H1 (cell line): Measurements from ENCODE around the gene TBCD. TPM values are rescaled to one million over a fixed set of nuclear protein-coding genes. Genes with fewer than 3 reads are reported as not detected.

ENCODE experiments used
- CTCF ChIA-PET: fragments of 300-600 bp; sonication (Branson Sonifier 250); formaldehyde crosslinking; loops from one replicate; lab custom pipeline; 2021; ENCODE audit not compliant: partially characterized antibody; lab: Charles Lee
- POLR2A ChIA-PET: fragments of 300-600 bp; sonication (Branson Sonifier 250); formaldehyde crosslinking; loops from one replicate; lab custom pipeline; 2021; ENCODE audit warnings: inconsistent platforms; ENCODE audit not compliant: partially characterized antibody; lab: Charles Lee
- DNase-seq, 2 experiments: peaks; one replicate each; pipeline versions ENCODE4 v3.0.0 to v3.0.0-alpha.2; 2010 to 2022; ENCODE audit warnings: low spot score in 2 of 2, low read depth in 1 of 2, mixed read lengths in 1 of 2
- FAIRE-seq: peaks from 2 replicates; lab custom pipeline; 2011; peaks lifted over from hg19 to GRCh38; lab: Jason Lieb, UNC
- H2AFZ ChIP-seq: 2 replicates; pipeline ENCODE4 v1.8.1; 2012; ENCODE audit warnings: low read length, inconsistent platforms
- H2AK5ac ChIP-seq: 2 replicates; pipeline ENCODE4 v1.6.1; 2013; ENCODE audit warnings: low read depth, low read length
- H2BK120ac ChIP-seq: replicated peaks from 2 replicates; pipeline ENCODE3; 2013; ENCODE audit warnings: low read depth, low read length, inconsistent platforms
- H2BK12ac ChIP-seq: 2 replicates; pipeline ENCODE4 v1.6.1; 2013; ENCODE audit warnings: low read depth, low read length
- H2BK15ac ChIP-seq: 2 replicates; pipeline ENCODE4 v1.6.1; 2013; ENCODE audit warnings: low read length
- H2BK20ac ChIP-seq: 2 replicates; pipeline ENCODE4 v1.6.1; 2013; ENCODE audit warnings: low read length
- H2BK5ac ChIP-seq: 2 replicates; pipeline ENCODE4 v1.6.1; 2013; ENCODE audit warnings: low read depth, low read length
- H3K14ac ChIP-seq: 2 replicates; pipeline ENCODE4 v1.6.1; 2013; ENCODE audit warnings: inconsistent platforms; ENCODE audit not compliant: insufficient read length
- H3K18ac ChIP-seq: 2 replicates; pipeline ENCODE4 v1.6.1; 2013; ENCODE audit warnings: low read length; ENCODE audit errors: extremely low read depth
- H3K23ac ChIP-seq: 2 replicates; pipeline ENCODE4 v1.6.1; 2013; ENCODE audit warnings: inconsistent platforms; ENCODE audit not compliant: insufficient read length
- H3K23me2 ChIP-seq: 2 replicates; pipeline ENCODE4 v1.6.1; 2013; ENCODE audit warnings: low read depth, low read length
- H3K27ac ChIP-seq: 2 replicates; pipeline ENCODE4 v1.6.1; 2011; ENCODE audit warnings: low read depth, low read length, inconsistent platforms
- H3K27me3 ChIP-seq, 4 experiments: replicated peaks in 1 of 4; 1 replicate in 1 of 4; 2 replicates in 3 of 4; pipeline versions ENCODE4 v1.6.1 to v1.8.1; 2011 to 2013; ENCODE audit warnings: low read length in 3 of 4, mild to moderate bottlenecking in 3 of 4, inconsistent platforms in 2 of 4, mixed read lengths in 2 of 4, moderate library complexity in 1 of 4; ENCODE audit not compliant: control insufficient read depth in 3 of 4, insufficient read depth in 3 of 4; ENCODE audit errors: extremely low read depth in 1 of 4
- H3K36me3 ChIP-seq, 4 experiments: 2 replicates each; pipeline versions ENCODE4 v1.6.1 to v1.8.1; 2011 to 2013; ENCODE audit warnings: mild to moderate bottlenecking in 4 of 4, low read length in 3 of 4, moderate library complexity in 2 of 4, control low read depth in 1 of 4, inconsistent platforms in 1 of 4; ENCODE audit not compliant: insufficient read depth in 4 of 4, control insufficient read depth in 2 of 4
- H3K4ac ChIP-seq: replicated peaks from 2 replicates; pipeline ENCODE3; 2013; ENCODE audit warnings: low read length, low read depth, mixed read lengths, inconsistent platforms; ENCODE audit not compliant: insufficient read length
- H3K4me1 ChIP-seq, 4 experiments: replicated peaks in 1 of 4; 1 replicate in 1 of 4; 2 replicates in 3 of 4; pipeline versions ENCODE4 v1.6.1 to v1.8.1; 2011 to 2013; ENCODE audit warnings: low read length in 3 of 4, inconsistent platforms in 2 of 4, mixed read lengths in 1 of 4; ENCODE audit not compliant: insufficient read depth in 4 of 4, control insufficient read depth in 3 of 4
- H3K4me2 ChIP-seq, 2 experiments: 2 replicates each; pipeline versions ENCODE4 v1.6.1 to v1.8.1; 2011 to 2013; ENCODE audit warnings: low read depth in 2 of 2, low read length in 2 of 2, control low read depth in 1 of 2, inconsistent platforms in 1 of 2, mild to moderate bottlenecking in 1 of 2; ENCODE audit not compliant: insufficient read depth in 1 of 2
- H3K4me3 ChIP-seq, 4 experiments: fragments of 200-600, 300-600 bp in 1 of 4; sonication (generic), shearing (Covaris generic), sonication (Bioruptor Twin) in 1 of 4; 2 replicates each; pipeline versions ENCODE4 v1.5.1 to v1.8.1; 2011 to 2016; ENCODE audit warnings: low read length in 4 of 4, low read depth in 3 of 4, control low read depth in 2 of 4, inconsistent platforms in 2 of 4, mild to moderate bottlenecking in 2 of 4, mixed read lengths in 1 of 4, moderate library complexity in 1 of 4; ENCODE audit not compliant: insufficient read depth in 2 of 4; ENCODE audit errors: extremely low read depth in 1 of 4
- H3K56ac ChIP-seq: replicated peaks from 2 replicates; pipeline ENCODE3; 2013; ENCODE audit warnings: low read depth, mild to moderate bottlenecking, mixed read lengths, low read length, inconsistent platforms; ENCODE audit not compliant: insufficient read length
- H3K79me1 ChIP-seq: 2 replicates; pipeline ENCODE4 v1.6.1; 2013; ENCODE audit warnings: low read depth, low read length, control low read depth
- H3K79me2 ChIP-seq, 2 experiments: 2 replicates each; pipeline versions ENCODE4 v1.6.1 to v1.8.1; 2012 to 2013; ENCODE audit warnings: low read length in 2 of 2, mild to moderate bottlenecking in 2 of 2, inconsistent platforms in 1 of 2; ENCODE audit not compliant: insufficient read depth in 2 of 2, control insufficient read depth in 1 of 2
- H3K9ac ChIP-seq, 4 experiments: replicated peaks in 1 of 4; 1 replicate in 1 of 4; 2 replicates in 3 of 4; pipeline versions ENCODE4 v1.6.1 to v1.8.1; 2011 to 2013; ENCODE audit warnings: low read depth in 3 of 4, low read length in 3 of 4, control low read depth in 2 of 4, mild to moderate bottlenecking in 2 of 4, moderate library complexity in 2 of 4, inconsistent platforms in 1 of 4; ENCODE audit errors: extremely low read depth in 1 of 4
- H3K9me3 ChIP-seq, 2 experiments: 2 replicates each; pipeline versions ENCODE4 v1.6.1 to v1.8.1; 2012 to 2013; ENCODE audit warnings: mild to moderate bottlenecking in 2 of 2, moderate library complexity in 2 of 2, control low read depth in 1 of 2, inconsistent platforms in 1 of 2, low read depth in 1 of 2, low read length in 1 of 2, mixed read lengths in 1 of 2; ENCODE audit not compliant: insufficient read depth in 2 of 2
- H4K20me1 ChIP-seq, 2 experiments: replicated peaks in 1 of 2; 2 replicates each; pipeline versions ENCODE3 to v1.8.1; 2011 to 2013; ENCODE audit warnings: inconsistent platforms in 2 of 2, low read length in 2 of 2, mild to moderate bottlenecking in 1 of 2; ENCODE audit not compliant: insufficient read depth in 2 of 2, control insufficient read depth in 1 of 2
- H4K5ac ChIP-seq: 2 replicates; pipeline ENCODE4 v1.6.1; 2013; ENCODE audit warnings: low read length, low read depth, mixed read lengths, inconsistent platforms; ENCODE audit not compliant: insufficient read length
- H4K8ac ChIP-seq: 2 replicates; pipeline ENCODE4 v1.8.0; 2013; ENCODE audit warnings: mild to moderate bottlenecking, moderate library complexity, low read length, inconsistent platforms; ENCODE audit not compliant: insufficient read depth; ENCODE audit errors: extremely low read depth
- H4K91ac ChIP-seq: replicated peaks from 2 replicates; pipeline ENCODE3; 2013; ENCODE audit warnings: low read length, mixed read lengths, inconsistent platforms; ENCODE audit not compliant: insufficient read length
- FOSL1 ChIP-seq: IDR thresholded peaks from 2 replicates; pipeline ENCODE4 v1.6.1; 2011; ENCODE audit warnings: mild to moderate bottlenecking, low read depth, low read length, moderate library complexity; ENCODE audit not compliant: insufficient read depth
- TAF7 ChIP-seq: optimal IDR thresholded peaks from 2 replicates; pipeline ENCODE3; 2011; ENCODE audit warnings: low read depth, mild to moderate bottlenecking, inconsistent platforms, low read length, moderate library complexity, borderline replicate concordance
- WGBS, 2 experiments: shearing (Covaris generic) in 1 of 2; methylation state at CpG; one replicate each; pipeline versions ENCODE4 v1.1.6 to v1.1.7; 2013 to 2015; ENCODE audit warnings: low lambda C conversion rate in 2 of 2, mixed read lengths in 2 of 2, inconsistent platforms in 1 of 2, low coverage in 1 of 2, missing lambda C conversion rate in 1 of 2; ENCODE audit not compliant: insufficient replicate concordance in 2 of 2, insufficient coverage in 1 of 2, insufficient read length in 1 of 2; ENCODE audit errors: extremely low coverage in 1 of 2, missing lambda C conversion rate in 1 of 2; 5-methylcytosine and 5-hydroxymethylcytosine counted together
- polyA plus RNA-seq, 7 experiments: library from polyadenylated mRNA; depleted of rRNA in 3 of 7; stranded (reverse) in 5 of 7; unstranded in 2 of 7; fragments of >200 nt in 5 of 7; fragments of 200-250 nt in 2 of 7; gene quantifications; 1 replicate in 5 of 7; 2 replicates in 1 of 7; 4 replicates in 1 of 7; pipeline versions ENCODE4 v1.2.1 to v1.2.3, GENCODE V29; 2011 to 2013; ENCODE audit warnings: missing spikeins in 2 of 7, mixed read lengths in 2 of 7
- total RNA-seq: library from RNA; stranded (reverse); fragmentation: NEBNext Ultra II Directional; extraction: Animal tissue kit (Norgen Biotek cat#: 25700); gene quantifications from 2 replicates; pipeline ENCODE4 v1.2.1, GENCODE V29; 2021

TBCD gene
- total and polyA plus RNA-seq, 2 of the 8 experiments (the other 6 are each of a cell fraction or from before 2014, with no cell fraction given) = 118 to 162 TPM

DNA sequence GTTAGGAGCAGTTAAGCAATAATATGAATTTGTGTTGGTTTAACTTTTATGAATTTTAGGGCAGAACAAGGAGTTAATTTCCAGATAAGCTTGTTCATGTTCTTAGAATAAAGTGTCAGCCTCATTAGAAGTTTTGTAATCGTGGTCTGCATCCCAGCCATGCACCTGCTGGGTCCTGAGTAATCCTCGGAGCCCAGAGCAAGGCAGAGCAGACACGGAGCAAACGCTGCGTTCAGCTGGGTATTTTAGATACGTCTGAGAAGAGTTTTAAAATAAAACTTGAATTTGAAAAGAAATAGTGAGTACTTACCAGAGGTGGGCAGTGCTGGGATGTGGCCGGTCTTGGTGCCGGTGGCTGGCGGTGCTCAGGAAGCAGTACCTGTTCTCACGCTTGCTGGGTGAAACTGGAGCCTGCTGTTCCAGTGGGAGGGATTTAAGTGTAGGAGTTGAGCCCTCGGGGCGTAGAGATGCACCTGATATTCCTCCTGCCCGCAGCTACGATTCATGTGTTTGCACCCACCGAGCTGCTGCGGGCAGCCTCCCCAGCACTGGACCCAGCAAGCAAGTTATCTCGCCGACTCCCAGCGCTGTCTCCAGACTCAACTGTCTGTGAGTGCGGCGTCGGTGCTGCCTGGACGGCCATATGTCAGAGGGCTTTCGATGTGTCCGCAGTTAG, 87.9 kb downstream of the TBCD start, which contains the start of gene ZNF750:
Gene ZNF750 (minus strand): TSS at position 406 of the 676 bp plus-strand sequence. CDS start 7,568 bp downstream, outside the sequence.
- Histone ChIP-seq H3K9me3 (no peaks in the 10 kb centered on the region), H3K27me3 (no peaks in the 10 kb centered on the region), H2BK15ac (peak within 1 kb of the TSS; percentile 67; the same call in 1 of the 2 replicates), H3K23ac (no peak within 1 kb of the TSS), H4K91ac (peak within 1 kb of the TSS; percentile 48), H3K27ac (no peak within 1 kb of the TSS), H2BK120ac (no peak within 1 kb of the TSS), H2BK5ac (peak within 1 kb of the TSS; percentile 40), H3K23me2 (no peaks in the 10 kb centered on the region), H4K8ac (no peak within 1 kb of the TSS; the same call in 1 of the 2 replicates), H3K79me2 (no peaks in the 10 kb centered on the region), H2BK12ac (0 out of 2 replicates have a peak within 1 kb of the TSS, but pooled peaks have one; percentile 44), H3K56ac (no peak within 1 kb of the TSS), H3K79me1 (peaks cover 4% of the 10 kb centered on the region; the same call in 1 of the 2 replicates), H2BK20ac (no peak within 1 kb of the TSS), H3K4ac (peak within 1 kb of the TSS; percentile 61), H4K20me1 (peaks cover 0 to 4% of the 10 kb centered on the region in 2 experiments), H3K4me2 (no peak within 1 kb of the TSS), H3K4me3 (no peak within 1 kb of the TSS), H2AFZ (no peak within 1 kb of the TSS), H2AK5ac (0 out of 2 replicates have a peak within 1 kb of the TSS, but pooled peaks have one; percentile 33), H3K36me3 (no peaks in the 10 kb centered on the region; a peak in 1 of 8 replicates), H4K5ac (peak within 1 kb of the TSS; percentile 5), H3K18ac (no peak within 1 kb of the TSS; the same call in 1 of the 2 replicates), H3K9ac (no peak within 1 kb of the TSS), H3K14ac (no peak within 1 kb of the TSS), H3K4me1 (peaks cover 4 to 18% (median 11%) of the 10 kb centered on the region in 4 experiments; a peak in 5 of 7 replicates)
- ChIA-PET POLR2A (no interaction called here), CTCF (interaction anchor here (0.9 to 4.3 kb wide), 7 partner anchors 11 to 95 kb away, joined by 3 to 20 read pairs (median 3); no protein-coding TSS in a partner anchor)
- TF ChIP-seq FOSL1 (no peak), TAF7 (no peak)
- no peak for DNase-seq
- WGBS, 2 experiments = 86% methylated on average over 25 of the region's 25 CpGs; no CpG with 5 or more reads in 1 of the 2 experiments
- no peak for FAIRE-seq
